Stimulated activated CD4-positive, alpha-beta T cell treated with anti-CD3 and anti-CD28 coated beads, Interleukin-4, amount 100 ng/mL, for 1 hour (primary cell): ENCODE data around the gene CHN2.

ENCODE experiments used
- DNase-seq: peaks from one replicate; pipeline ENCODE4 v3.0.0-alpha.2; 2020

CHN2 gene

GRCh38 chr7:29341156-29341555 is 146.6 kb downstream of the CHN2 start:
- no peak for DNase-seq

- DNase-seq, result no peak
These were observed 148.2 kb downstream of the CHN2 start for GRCh38 chr7:29342761-29343160.

- DNase-seq, result no peak
These were observed 148.8 kb downstream of the CHN2 start for GRCh38 chr7:29343399-29343798.

- no peak for DNase-seq
These were observed 149.9 kb downstream of the CHN2 start for GRCh38 chr7:29344334-29344978.

GRCh38 chr7:29345590-29345989 is 151.0 kb downstream of the CHN2 start:
- DNase-seq, result no peak

GRCh38 chr7:29346231-29346978 is 151.8 kb downstream of the CHN2 start:
- no peak for DNase-seq

GRCh38 chr7:29349362-29349761 is 154.8 kb downstream of the CHN2 start:
- no peak for DNase-seq

GRCh38 chr7:29350351-29350750 is 155.8 kb downstream of the CHN2 start:
- no peak for DNase-seq

GRCh38 chr7:29352041-29352440 is 157.5 kb downstream of the CHN2 start:
- no peak for DNase-seq

GRCh38 chr7:29353810-29354209 is 159.2 kb downstream of the CHN2 start:
- DNase-seq, result no peak

GRCh38 chr7:29354340-29354739 is 159.8 kb downstream of the CHN2 start:
- DNase-seq, result no peak

GRCh38 chr7:29355388-29355787 is 160.8 kb downstream of the CHN2 start:
- DNase-seq, result no peak

GRCh38 chr7:29356631-29357030 is 162.1 kb downstream of the CHN2 start:
- no peak for DNase-seq

GRCh38 chr7:29359482-29360093 is 165.0 kb downstream of the CHN2 start:
- no peak for DNase-seq

GRCh38 chr7:29360633-29361625 is 166.4 kb downstream of the CHN2 start:
- no peak for DNase-seq

GRCh38 chr7:29362380-29362779 is 167.8 kb downstream of the CHN2 start:
- DNase-seq, result no peak

- no peak for DNase-seq
These were observed 169.3 kb downstream of the CHN2 start for GRCh38 chr7:29363636-29364425.

GRCh38 chr7:29364661-29365060 is 170.1 kb downstream of the CHN2 start:
- DNase-seq, result no peak

GRCh38 chr7:29365423-29365822 is 170.8 kb downstream of the CHN2 start:
- no peak for DNase-seq

GRCh38 chr7:29367784-29368183 is 173.2 kb downstream of the CHN2 start:
- no peak for DNase-seq

- no peak for DNase-seq
These were observed 175.4 kb downstream of the CHN2 start for GRCh38 chr7:29369909-29370488.
